Neural cell (in vitro differentiated cells): ENCODE results near the gene MAGIX. TPM values are rescaled to one million over a fixed set of nuclear protein-coding genes. Genes with fewer than 3 reads are reported as not detected.

ENCODE experiments used
- H2AFZ ChIP-seq: fragments of 200-600, 300-800 bp; sonication (generic), shearing (Covaris generic); 2 replicates; pipeline ENCODE4 v1.6.0; 2014; ENCODE audit warnings: low read depth, mild to moderate bottlenecking, antibody characterized with exemption, low read length, moderate library complexity
- H3F3A ChIP-seq: fragments of 200-600 bp; shearing (Covaris generic); 2 replicates; pipeline ENCODE4 v1.6.1; 2016; ENCODE audit warnings: mild to moderate bottlenecking, moderate library complexity, mixed read lengths, antibody characterized with exemption, low read length; ENCODE audit not compliant: insufficient read depth, poor library complexity, severe bottlenecking
- H3K27ac ChIP-seq: fragments of 200-600, 300-800 bp; sonication (generic), shearing (Covaris generic); 2 replicates; pipeline ENCODE4 v1.5.1; 2014; ENCODE audit warnings: mild to moderate bottlenecking, low read length, moderate library complexity
- H3K27me3 ChIP-seq: fragments of 300-800, 200-600 bp; sonication (generic), shearing (Covaris generic); 2 replicates; pipeline ENCODE4 v1.6.0; 2014; ENCODE audit warnings: mild to moderate bottlenecking, low read depth, low read length, moderate library complexity; ENCODE audit not compliant: insufficient read depth
- H3K36me3 ChIP-seq: fragments of 300-800, 200-600 bp; sonication (generic), shearing (Covaris generic); 2 replicates; pipeline ENCODE4 v1.5.1; 2014; ENCODE audit warnings: mild to moderate bottlenecking, antibody characterized with exemption, low read length, moderate library complexity; ENCODE audit not compliant: insufficient read depth
- H3K4me2 ChIP-seq: fragments of 300-800, 200-600 bp; sonication (generic), shearing (Covaris generic); 2 replicates; pipeline ENCODE4 v1.6.0; 2014; ENCODE audit warnings: mild to moderate bottlenecking, low read length
- H3K4me3 ChIP-seq: fragments of 300-800, 200-600 bp; sonication (generic), shearing (Covaris generic); 2 replicates; pipeline ENCODE4 v1.5.1; 2014; ENCODE audit warnings: mild to moderate bottlenecking, low read length, moderate library complexity
- H3K79me2 ChIP-seq: fragments of 200-600 bp; shearing (Covaris generic); replicated peaks from 2 replicates; pipeline ENCODE4 v1.6.0; 2014; ENCODE audit warnings: mild to moderate bottlenecking, low read length, moderate library complexity; ENCODE audit not compliant: insufficient read depth
- H3K9ac ChIP-seq: fragments of 300-800, 200-600 bp; sonication (generic), shearing (Covaris generic); 2 replicates; pipeline ENCODE4 v1.6.1; 2016; ENCODE audit warnings: mild to moderate bottlenecking, low read length, mixed read lengths
- H3K9me2 ChIP-seq: fragments of 200-600 bp; shearing (Covaris generic); 2 replicates; pipeline ENCODE4 v1.6.1; 2016; ENCODE audit warnings: mild to moderate bottlenecking, low read length, mixed read lengths; ENCODE audit not compliant: insufficient read depth
- H3K9me3 ChIP-seq: fragments of 200-600, 300-800 bp; sonication (generic), shearing (Covaris generic); 2 replicates; pipeline ENCODE4 v1.6.1; 2016; ENCODE audit warnings: mild to moderate bottlenecking, mixed run types, low read length, moderate library complexity, mixed read lengths
- H4K20me1 ChIP-seq: fragments of 200-600 bp; shearing (Covaris generic); 2 replicates; pipeline ENCODE4 v1.6.1; 2016; ENCODE audit warnings: mild to moderate bottlenecking, mixed run types; ENCODE audit not compliant: insufficient read depth
- EP300 ChIP-seq: fragments of 450-650 bp; conservative IDR thresholded peaks from 2 replicates; pipeline ENCODE4 v1.6.1; 2014; ENCODE audit warnings: antibody characterized with exemption, mild to moderate bottlenecking, moderate library complexity; ENCODE audit not compliant: poor library complexity, severe bottlenecking
- EZH2 ChIP-seq: fragments of 200-600, 300-800 bp; shearing (Covaris generic), sonication (generic); IDR thresholded peaks from 2 replicates; pipeline ENCODE4 v1.6.1; 2014; ENCODE audit warnings: antibody characterized with exemption, low read length, borderline replicate concordance, mild to moderate bottlenecking; ENCODE audit not compliant: insufficient read depth, poor library complexity, severe bottlenecking
- MXI1 ChIP-seq: fragments of 450-650 bp; conservative IDR thresholded peaks from 2 replicates; pipeline ENCODE4 v1.6.1; 2014; ENCODE audit warnings: antibody characterized with exemption, mild to moderate bottlenecking; ENCODE audit not compliant: poor library complexity, severe bottlenecking
- POLR2AphosphoS5 ChIP-seq: IDR thresholded peaks from 2 replicates; pipeline ENCODE4 v1.6.1; 2012
- RAD21 ChIP-seq: fragments of 450-650 bp; conservative IDR thresholded peaks from 2 replicates; pipeline ENCODE4 v1.6.1; 2014; ENCODE audit warnings: antibody characterized with exemption, mild to moderate bottlenecking, moderate library complexity
- SMC3 ChIP-seq: fragments of 450-650 bp; conservative IDR thresholded peaks from 2 replicates; pipeline ENCODE4 v1.6.1; 2014; ENCODE audit warnings: antibody characterized with exemption, mild to moderate bottlenecking, moderate library complexity; ENCODE audit not compliant: poor library complexity
- TAF1 ChIP-seq: IDR thresholded peaks from 2 replicates; pipeline ENCODE4 v1.6.1; 2012; ENCODE audit warnings: low read depth
- polyA plus RNA-seq: library from polyadenylated mRNA; depleted of rRNA; stranded (reverse); fragments of >200 nt; gene quantifications from 2 replicates; pipeline ENCODE4 v1.2.3, GENCODE V29; 2014
- TF ChIP-seq, protein P1 (sequence below): IDR thresholded peaks from 2 replicates; pipeline ENCODE4 v1.6.1; 2012; ENCODE audit warnings: borderline replicate concordance
- TF ChIP-seq, protein P2 (sequence below): fragments of 450-650 bp; IDR thresholded peaks from 2 replicates; pipeline ENCODE4 v1.5.1; 2014; ENCODE audit warnings: antibody characterized with exemption, mild to moderate bottlenecking, moderate library complexity; ENCODE audit not compliant: poor library complexity, severe bottlenecking

MAGIX gene
- polyA plus RNA-seq, 1 donor from 2014 or later: 4.2 TPM

DNA sequence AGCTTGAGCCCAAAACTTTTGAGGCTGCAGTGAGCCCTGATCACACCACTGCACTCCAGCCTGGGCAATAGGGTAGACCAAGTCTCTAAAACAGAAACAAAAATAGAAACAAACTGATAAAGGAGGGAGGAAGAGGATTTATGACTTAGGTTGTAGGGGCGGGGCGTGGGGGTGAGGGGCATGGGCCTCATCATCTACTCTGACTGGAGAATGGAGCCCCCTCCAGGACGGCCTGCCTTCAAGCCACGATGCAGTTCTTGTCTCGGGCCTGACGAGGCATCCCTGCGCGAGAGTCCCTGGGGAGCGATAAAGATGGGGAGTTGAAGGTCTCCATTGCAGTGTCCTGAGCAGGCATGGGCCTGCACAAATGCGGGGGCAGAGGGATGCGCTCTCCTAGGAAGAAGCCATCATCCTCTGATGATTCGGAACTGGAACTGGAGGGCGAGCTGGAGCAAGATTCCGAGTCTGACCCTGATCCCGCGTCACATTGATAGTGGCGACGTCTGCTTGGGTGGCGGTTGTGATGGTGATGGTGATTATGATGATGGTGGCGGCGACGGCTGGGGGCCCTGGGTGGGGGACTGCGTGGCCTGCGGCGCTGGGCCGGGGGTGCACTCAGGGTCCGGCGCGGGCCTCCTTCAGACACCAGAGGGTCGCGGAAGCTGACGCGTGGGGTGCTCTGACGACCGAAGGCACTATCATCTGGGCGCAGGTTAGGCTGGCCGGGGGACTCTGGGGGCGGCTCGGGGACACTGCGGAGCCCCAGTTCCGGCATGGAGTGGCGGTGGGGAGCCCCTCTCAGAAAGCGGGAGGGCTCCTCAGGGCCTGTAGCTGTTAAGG, 13.1 kb downstream of the MAGIX start:
- no peaks in the 10 kb centered on the region for H3F3A ChIP-seq
- no peak overlapping the region for H3K9ac ChIP-seq
- H3K9me2 ChIP-seq: no peaks in the 10 kb centered on the region
- H4K20me1 ChIP-seq: no peaks in the 10 kb centered on the region
- no peak overlapping the region for H2AFZ ChIP-seq
- TF ChIP-seq, protein P1, sequence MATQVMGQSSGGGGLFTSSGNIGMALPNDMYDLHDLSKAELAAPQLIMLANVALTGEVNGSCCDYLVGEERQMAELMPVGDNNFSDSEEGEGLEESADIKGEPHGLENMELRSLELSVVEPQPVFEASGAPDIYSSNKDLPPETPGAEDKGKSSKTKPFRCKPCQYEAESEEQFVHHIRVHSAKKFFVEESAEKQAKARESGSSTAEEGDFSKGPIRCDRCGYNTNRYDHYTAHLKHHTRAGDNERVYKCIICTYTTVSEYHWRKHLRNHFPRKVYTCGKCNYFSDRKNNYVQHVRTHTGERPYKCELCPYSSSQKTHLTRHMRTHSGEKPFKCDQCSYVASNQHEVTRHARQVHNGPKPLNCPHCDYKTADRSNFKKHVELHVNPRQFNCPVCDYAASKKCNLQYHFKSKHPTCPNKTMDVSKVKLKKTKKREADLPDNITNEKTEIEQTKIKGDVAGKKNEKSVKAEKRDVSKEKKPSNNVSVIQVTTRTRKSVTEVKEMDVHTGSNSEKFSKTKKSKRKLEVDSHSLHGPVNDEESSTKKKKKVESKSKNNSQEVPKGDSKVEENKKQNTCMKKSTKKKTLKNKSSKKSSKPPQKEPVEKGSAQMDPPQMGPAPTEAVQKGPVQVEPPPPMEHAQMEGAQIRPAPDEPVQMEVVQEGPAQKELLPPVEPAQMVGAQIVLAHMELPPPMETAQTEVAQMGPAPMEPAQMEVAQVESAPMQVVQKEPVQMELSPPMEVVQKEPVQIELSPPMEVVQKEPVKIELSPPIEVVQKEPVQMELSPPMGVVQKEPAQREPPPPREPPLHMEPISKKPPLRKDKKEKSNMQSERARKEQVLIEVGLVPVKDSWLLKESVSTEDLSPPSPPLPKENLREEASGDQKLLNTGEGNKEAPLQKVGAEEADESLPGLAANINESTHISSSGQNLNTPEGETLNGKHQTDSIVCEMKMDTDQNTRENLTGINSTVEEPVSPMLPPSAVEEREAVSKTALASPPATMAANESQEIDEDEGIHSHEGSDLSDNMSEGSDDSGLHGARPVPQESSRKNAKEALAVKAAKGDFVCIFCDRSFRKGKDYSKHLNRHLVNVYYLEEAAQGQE: no peak
- TF ChIP-seq TAF1: no peak
- TF ChIP-seq POLR2AphosphoS5: no peak
- no peak for TF ChIP-seq EP300
- no peak for TF ChIP-seq SMC3
- TF ChIP-seq, protein P2, sequence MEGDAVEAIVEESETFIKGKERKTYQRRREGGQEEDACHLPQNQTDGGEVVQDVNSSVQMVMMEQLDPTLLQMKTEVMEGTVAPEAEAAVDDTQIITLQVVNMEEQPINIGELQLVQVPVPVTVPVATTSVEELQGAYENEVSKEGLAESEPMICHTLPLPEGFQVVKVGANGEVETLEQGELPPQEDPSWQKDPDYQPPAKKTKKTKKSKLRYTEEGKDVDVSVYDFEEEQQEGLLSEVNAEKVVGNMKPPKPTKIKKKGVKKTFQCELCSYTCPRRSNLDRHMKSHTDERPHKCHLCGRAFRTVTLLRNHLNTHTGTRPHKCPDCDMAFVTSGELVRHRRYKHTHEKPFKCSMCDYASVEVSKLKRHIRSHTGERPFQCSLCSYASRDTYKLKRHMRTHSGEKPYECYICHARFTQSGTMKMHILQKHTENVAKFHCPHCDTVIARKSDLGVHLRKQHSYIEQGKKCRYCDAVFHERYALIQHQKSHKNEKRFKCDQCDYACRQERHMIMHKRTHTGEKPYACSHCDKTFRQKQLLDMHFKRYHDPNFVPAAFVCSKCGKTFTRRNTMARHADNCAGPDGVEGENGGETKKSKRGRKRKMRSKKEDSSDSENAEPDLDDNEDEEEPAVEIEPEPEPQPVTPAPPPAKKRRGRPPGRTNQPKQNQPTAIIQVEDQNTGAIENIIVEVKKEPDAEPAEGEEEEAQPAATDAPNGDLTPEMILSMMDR: no peak
- TF ChIP-seq RAD21: no peak
- TF ChIP-seq MXI1: no peak
- no peak for TF ChIP-seq EZH2
- no peak overlapping the region for H3K4me3 ChIP-seq
- no peaks in the 10 kb centered on the region for H3K79me2 ChIP-seq
- H3K9me3 ChIP-seq: no peaks in the 10 kb centered on the region
- H3K4me2 ChIP-seq: no peak overlapping the region
- H3K27ac ChIP-seq: no peak overlapping the region
- H3K27me3 ChIP-seq: peaks cover 22% of the 10 kb centered on the region
- H3K36me3 ChIP-seq: no peaks in the 10 kb centered on the region

DNA sequence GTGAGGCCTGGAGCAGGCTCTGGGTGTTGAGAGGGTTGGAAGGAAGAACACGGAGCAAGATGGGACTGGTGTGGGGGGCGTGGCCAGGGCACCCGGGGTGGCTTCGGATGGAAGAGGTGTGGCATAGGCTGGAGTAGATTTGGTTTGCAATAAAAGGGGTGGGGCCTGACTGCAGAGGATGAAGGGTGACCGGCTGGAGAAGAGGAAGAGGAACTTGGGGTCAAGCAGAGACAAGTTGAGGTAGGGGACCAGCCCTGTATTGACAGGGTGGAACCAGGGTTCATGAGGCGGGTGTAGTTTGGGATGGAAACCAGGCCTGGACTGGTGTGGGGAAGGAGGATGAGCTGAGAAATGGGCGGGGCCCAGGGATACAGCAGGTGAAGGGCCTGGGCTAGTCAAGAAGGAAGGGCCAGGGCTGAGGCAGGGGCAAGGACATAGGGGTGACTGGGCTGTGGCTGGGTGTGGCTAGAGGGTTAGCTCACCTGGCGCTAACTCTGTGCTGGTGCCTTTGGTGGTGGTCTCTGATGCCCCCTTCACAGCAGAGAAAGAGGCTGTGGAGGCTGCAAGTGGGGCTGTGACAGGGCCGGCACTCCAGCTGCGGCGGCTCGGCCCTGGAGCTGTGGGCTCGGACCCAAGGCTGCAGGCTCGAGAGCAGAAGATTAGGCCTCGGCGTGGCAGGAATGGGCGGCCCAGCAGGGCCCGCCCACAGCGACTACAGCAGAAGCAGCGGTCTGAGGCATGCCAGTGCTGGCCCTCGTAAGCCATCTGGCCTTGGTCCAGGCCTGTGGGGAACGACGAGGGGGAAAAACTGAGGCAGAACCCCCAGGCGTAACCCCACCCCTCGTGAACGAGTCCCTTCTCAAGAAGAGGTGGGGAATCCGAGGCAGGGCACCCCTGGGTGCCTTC, 14.1 kb downstream of the MAGIX start:
- TF ChIP-seq EP300 (no peak), SMC3 (no peak), POLR2AphosphoS5 (no peak), MXI1 (no peak), TAF1 (no peak), EZH2 (no peak), RAD21 (no peak)
- TF ChIP-seq, protein P1: no peak
- TF ChIP-seq, protein P2: no peak
- Histone ChIP-seq H3K9me2 (no peaks in the 10 kb centered on the region), H3K9ac (no peak overlapping the region), H4K20me1 (no peaks in the 10 kb centered on the region), H3K27ac (no peak overlapping the region), H2AFZ (no peak overlapping the region), H3K4me3 (no peak overlapping the region), H3K4me2 (no peak overlapping the region), H3K27me3 (peaks cover 17% of the 10 kb centered on the region), H3K36me3 (no peaks in the 10 kb centered on the region), H3F3A (no peaks in the 10 kb centered on the region), H3K79me2 (no peaks in the 10 kb centered on the region), H3K9me3 (no peaks in the 10 kb centered on the region)
